A673 (cell line): Measurements from ENCODE around the gene PRKCQ.

Source experiments
- EZH2 ChIP-seq: fragments of 200-600 bp; sonication (generic); IDR thresholded peaks from 2 replicates; pipeline ENCODE4 v1.6.1; 2017; ENCODE audit warnings: borderline replicate concordance, low read depth, mild to moderate bottlenecking, mixed read lengths, antibody characterized with exemption, low read length; ENCODE audit not compliant: poor library complexity, severe bottlenecking
- TF ChIP-seq, protein P1 (sequence below): fragments of 300-800, 200-600 bp; sonication (generic); conservative IDR thresholded peaks from 2 replicates; pipeline ENCODE4 v1.5.1; 2017; ENCODE audit warnings: low read depth, mild to moderate bottlenecking, antibody characterized with exemption, low read length, moderate library complexity, mixed read lengths

DNA sequence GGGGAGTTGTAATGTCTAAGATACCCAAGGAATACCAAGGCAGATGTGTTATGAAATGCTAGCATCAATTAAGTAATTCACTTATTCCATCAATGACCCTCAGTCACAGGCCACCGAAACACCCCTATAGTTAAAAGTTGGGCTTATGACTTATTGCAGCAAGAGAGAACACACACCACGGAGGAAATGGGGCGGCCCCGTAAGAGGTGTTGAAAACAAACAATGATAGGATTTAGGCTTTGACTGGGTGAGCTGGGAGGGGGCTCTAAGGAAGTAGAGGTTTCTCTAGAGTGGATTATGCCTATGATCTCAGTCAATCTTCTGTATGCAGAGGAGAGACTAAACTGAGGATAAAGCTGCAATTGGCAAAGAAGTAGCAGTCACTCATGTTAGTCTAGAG lies 45.4 kb upstream of the PRKCQ start:
- TF ChIP-seq, protein P1, sequence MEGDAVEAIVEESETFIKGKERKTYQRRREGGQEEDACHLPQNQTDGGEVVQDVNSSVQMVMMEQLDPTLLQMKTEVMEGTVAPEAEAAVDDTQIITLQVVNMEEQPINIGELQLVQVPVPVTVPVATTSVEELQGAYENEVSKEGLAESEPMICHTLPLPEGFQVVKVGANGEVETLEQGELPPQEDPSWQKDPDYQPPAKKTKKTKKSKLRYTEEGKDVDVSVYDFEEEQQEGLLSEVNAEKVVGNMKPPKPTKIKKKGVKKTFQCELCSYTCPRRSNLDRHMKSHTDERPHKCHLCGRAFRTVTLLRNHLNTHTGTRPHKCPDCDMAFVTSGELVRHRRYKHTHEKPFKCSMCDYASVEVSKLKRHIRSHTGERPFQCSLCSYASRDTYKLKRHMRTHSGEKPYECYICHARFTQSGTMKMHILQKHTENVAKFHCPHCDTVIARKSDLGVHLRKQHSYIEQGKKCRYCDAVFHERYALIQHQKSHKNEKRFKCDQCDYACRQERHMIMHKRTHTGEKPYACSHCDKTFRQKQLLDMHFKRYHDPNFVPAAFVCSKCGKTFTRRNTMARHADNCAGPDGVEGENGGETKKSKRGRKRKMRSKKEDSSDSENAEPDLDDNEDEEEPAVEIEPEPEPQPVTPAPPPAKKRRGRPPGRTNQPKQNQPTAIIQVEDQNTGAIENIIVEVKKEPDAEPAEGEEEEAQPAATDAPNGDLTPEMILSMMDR: no peak
- no peak for TF ChIP-seq EZH2
